Smooth muscle cell (in vitro differentiated cells): ENCODE data around the gene CNTNAP5. TPM values are rescaled to one million over a fixed set of nuclear protein-coding genes. Genes with fewer than 3 reads are reported as not detected.

Experiments
- DNase-seq: peaks from one replicate; lab custom pipeline; 2025; ENCODE audit not compliant: unreplicated experiment; lab: John Stamatoyannopoulos, UW
- H2AFZ ChIP-seq: fragments of 200-600 bp; sonication (generic); 2 replicates; pipeline ENCODE4 v1.6.0; 2016; ENCODE audit warnings: antibody characterized with exemption, low read depth, mild to moderate bottlenecking
- H3F3A ChIP-seq: fragments of 200-600 bp; sonication (generic); 2 replicates; pipeline ENCODE4 v1.6.0; 2017; ENCODE audit warnings: antibody characterized with exemption, low read depth
- H3K27ac ChIP-seq: fragments of 200-600 bp; sonication (generic); 2 replicates; pipeline ENCODE4 v1.5.1; 2016; ENCODE audit warnings: low read depth, mild to moderate bottlenecking
- H3K27me3 ChIP-seq: fragments of 200-600 bp; sonication (generic); 2 replicates; pipeline ENCODE4 v1.6.1; 2016; ENCODE audit warnings: low read depth, mild to moderate bottlenecking
- H3K36me3 ChIP-seq: fragments of 200-600 bp; sonication (generic); 2 replicates; pipeline ENCODE4 v1.5.1; 2016; ENCODE audit warnings: low read depth
- H3K4me1 ChIP-seq: fragments of 200-600 bp; sonication (generic); 2 replicates; pipeline ENCODE4 v1.5.1; 2016; ENCODE audit warnings: low read depth
- H3K4me2 ChIP-seq: fragments of 200-600 bp; sonication (generic); 2 replicates; pipeline ENCODE4 v1.6.0; 2016; ENCODE audit warnings: mild to moderate bottlenecking
- H3K4me3 ChIP-seq: fragments of 200-600 bp; sonication (generic); 2 replicates; pipeline ENCODE4 v1.5.1; 2016; ENCODE audit warnings: mild to moderate bottlenecking
- H3K79me2 ChIP-seq: fragments of 200-600 bp; sonication (generic); 2 replicates; pipeline ENCODE4 v1.6.0; 2016; ENCODE audit warnings: low read depth, mild to moderate bottlenecking
- H3K9ac ChIP-seq: fragments of 200-600 bp; sonication (generic); 2 replicates; pipeline ENCODE4 v1.6.0; 2016; ENCODE audit warnings: low read depth
- H3K9me3 ChIP-seq: fragments of 200-600 bp; sonication (generic); replicated peaks from 2 replicates; pipeline ENCODE4 v1.5.1; 2016; ENCODE audit warnings: low read depth
- H4K20me1 ChIP-seq: fragments of 200-600 bp; sonication (generic); 2 replicates; pipeline ENCODE4 v1.6.0; 2016; ENCODE audit warnings: low read depth
- WGBS: methylation state at CpG from one replicate; pipeline ENCODE4 v1.1.7; 2016; ENCODE audit warnings: low lambda C conversion rate; 5-methylcytosine and 5-hydroxymethylcytosine counted together
- polyA plus RNA-seq: library from polyadenylated mRNA; unstranded; fragments of >200 nt; fragmentation: Nextera tagmentation; extraction: Ambion mirVana; gene quantifications from 2 replicates; pipeline ENCODE4 v1.2.1, GENCODE V29; 2016
- total RNA-seq: library from RNA; depleted of rRNA; stranded (reverse); fragments of >200 nt; gene quantifications from 2 replicates; pipeline ENCODE4 v1.2.3, GENCODE V29; 2014
- TF ChIP-seq, protein P1 (sequence below): fragments of 200-600 bp; sonication (generic); IDR thresholded peaks from 2 replicates; pipeline ENCODE4 v1.5.1; 2017; ENCODE audit warnings: borderline replicate concordance, mild to moderate bottlenecking, antibody characterized with exemption; ENCODE audit not compliant: insufficient read depth, poor library complexity, severe bottlenecking

Gene CNTNAP5
- total and polyA plus RNA-seq, 2 experiments from 2014 or later: not detected

DNA sequence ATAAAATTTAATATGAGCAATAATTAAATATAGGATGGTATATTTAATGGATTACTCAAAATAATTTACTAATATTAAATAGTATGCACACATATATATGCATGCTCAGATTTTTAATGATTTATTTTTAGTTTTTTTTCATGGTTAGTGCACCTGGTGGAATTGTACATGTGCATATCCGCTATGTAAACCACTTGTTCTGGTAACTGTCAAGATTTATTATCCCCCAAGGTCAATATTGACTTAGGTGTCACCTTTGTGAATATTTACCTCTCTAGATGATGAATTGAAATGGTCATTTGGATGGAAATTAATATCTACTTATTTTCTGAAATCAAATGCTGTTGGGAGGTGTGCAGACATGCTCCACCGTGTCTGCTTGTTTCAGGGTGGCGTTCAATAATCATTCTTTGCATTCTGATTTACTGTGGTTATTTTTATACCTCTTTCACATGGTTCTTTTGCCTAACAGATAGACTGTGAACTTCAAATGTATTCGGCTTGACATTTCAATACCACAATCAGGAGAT lies 14.7 kb downstream of the CNTNAP5 start:
- no peaks in the 10 kb centered on the region for H3F3A ChIP-seq
- 89% methylated on average over 4 of the region's 4 CpGs for WGBS
- H3K79me2 ChIP-seq: no peaks in the 10 kb centered on the region
- no peak overlapping the region for H3K4me3 ChIP-seq
- H3K27me3 ChIP-seq: no peaks in the 10 kb centered on the region
- no peaks in the 10 kb centered on the region for H3K36me3 ChIP-seq
- H4K20me1 ChIP-seq: no peaks in the 10 kb centered on the region
- H3K9ac ChIP-seq: no peak overlapping the region
- H3K9me3 ChIP-seq: no peaks in the 10 kb centered on the region
- TF ChIP-seq, protein P1, sequence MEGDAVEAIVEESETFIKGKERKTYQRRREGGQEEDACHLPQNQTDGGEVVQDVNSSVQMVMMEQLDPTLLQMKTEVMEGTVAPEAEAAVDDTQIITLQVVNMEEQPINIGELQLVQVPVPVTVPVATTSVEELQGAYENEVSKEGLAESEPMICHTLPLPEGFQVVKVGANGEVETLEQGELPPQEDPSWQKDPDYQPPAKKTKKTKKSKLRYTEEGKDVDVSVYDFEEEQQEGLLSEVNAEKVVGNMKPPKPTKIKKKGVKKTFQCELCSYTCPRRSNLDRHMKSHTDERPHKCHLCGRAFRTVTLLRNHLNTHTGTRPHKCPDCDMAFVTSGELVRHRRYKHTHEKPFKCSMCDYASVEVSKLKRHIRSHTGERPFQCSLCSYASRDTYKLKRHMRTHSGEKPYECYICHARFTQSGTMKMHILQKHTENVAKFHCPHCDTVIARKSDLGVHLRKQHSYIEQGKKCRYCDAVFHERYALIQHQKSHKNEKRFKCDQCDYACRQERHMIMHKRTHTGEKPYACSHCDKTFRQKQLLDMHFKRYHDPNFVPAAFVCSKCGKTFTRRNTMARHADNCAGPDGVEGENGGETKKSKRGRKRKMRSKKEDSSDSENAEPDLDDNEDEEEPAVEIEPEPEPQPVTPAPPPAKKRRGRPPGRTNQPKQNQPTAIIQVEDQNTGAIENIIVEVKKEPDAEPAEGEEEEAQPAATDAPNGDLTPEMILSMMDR: no peak
- H2AFZ ChIP-seq: no peak overlapping the region
- no peak overlapping the region for H3K27ac ChIP-seq
- DNase-seq: no peak
- no peak overlapping the region for H3K4me2 ChIP-seq
- H3K4me1 ChIP-seq: no peaks in the 10 kb centered on the region

GRCh38 chr2:124045894-124046293 lies 20.8 kb downstream of the CNTNAP5 start:
- Histone ChIP-seq H3K4me1 (no peaks in the 10 kb centered on the region), H3K27me3 (no peaks in the 10 kb centered on the region), H3K79me2 (no peaks in the 10 kb centered on the region), H3K27ac (no peak overlapping the region), H3F3A (no peaks in the 10 kb centered on the region), H3K36me3 (no peaks in the 10 kb centered on the region), H4K20me1 (no peaks in the 10 kb centered on the region), H2AFZ (no peak overlapping the region), H3K9ac (no peak overlapping the region), H3K4me2 (no peak overlapping the region), H3K4me3 (no peak overlapping the region), H3K9me3 (no peaks in the 10 kb centered on the region)
- 70% methylated on average over 2 of the region's 2 CpGs for WGBS
- TF ChIP-seq, protein P1: no peak
- DNase-seq: no peak

DNA sequence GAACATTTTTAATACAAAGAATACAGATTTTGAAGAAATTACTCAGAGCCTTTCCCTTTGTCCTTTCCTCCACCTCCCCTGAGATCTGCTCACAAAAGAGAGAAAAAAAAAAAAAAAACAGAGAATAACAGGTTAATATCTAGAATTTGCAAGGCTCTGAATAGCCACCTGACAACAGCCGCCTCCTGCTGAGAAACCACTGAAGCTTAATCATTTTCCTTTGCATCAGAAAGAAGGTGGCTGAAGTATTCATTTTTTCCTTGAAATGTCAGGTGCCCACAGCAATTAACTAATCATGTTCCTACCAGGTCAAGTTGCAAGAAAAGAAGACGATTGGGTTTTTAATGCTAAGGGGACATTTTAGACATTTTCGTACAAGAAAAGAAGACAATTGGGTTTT lies 21.2 kb downstream of the CNTNAP5 start:
- WGBS: 65% methylated on average over 3 of the region's 3 CpGs
- no peak overlapping the region for H3K4me2 ChIP-seq
- TF ChIP-seq, protein P1: no peak
- H2AFZ ChIP-seq: no peak overlapping the region
- no peak overlapping the region for H3K9ac ChIP-seq
- H3F3A ChIP-seq: no peaks in the 10 kb centered on the region
- no peaks in the 10 kb centered on the region for H3K36me3 ChIP-seq
- no peaks in the 10 kb centered on the region for H3K79me2 ChIP-seq
- H3K4me1 ChIP-seq: no peaks in the 10 kb centered on the region
- no peak overlapping the region for H3K4me3 ChIP-seq
- DNase-seq: no peak
- H3K9me3 ChIP-seq: no peaks in the 10 kb centered on the region
- no peak overlapping the region for H3K27ac ChIP-seq
- H4K20me1 ChIP-seq: no peaks in the 10 kb centered on the region
- H3K27me3 ChIP-seq: no peaks in the 10 kb centered on the region

DNA sequence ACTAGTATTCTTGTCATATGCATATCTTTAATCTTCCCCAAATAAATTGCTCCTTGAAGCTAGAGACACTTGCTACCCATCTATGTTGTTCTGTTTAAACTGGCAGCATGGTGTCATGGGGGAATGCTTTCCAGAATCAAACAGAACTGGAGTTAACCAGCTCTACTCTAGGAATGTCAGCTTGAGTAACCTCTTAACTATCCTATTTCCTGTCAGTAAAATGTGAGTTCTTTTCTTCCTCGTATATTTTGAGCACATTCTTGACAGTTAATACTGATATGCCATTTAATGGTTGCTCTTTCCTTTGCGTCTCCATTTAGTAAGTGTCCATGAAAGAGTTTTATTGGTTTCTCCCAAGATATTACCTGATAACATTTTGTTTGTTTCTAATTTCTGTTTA lies 23.0 kb downstream of the CNTNAP5 start:
- Histone ChIP-seq H3K79me2 (no peaks in the 10 kb centered on the region), H2AFZ (no peak overlapping the region), H4K20me1 (no peaks in the 10 kb centered on the region), H3K36me3 (no peaks in the 10 kb centered on the region), H3K9ac (no peak overlapping the region), H3K4me1 (no peaks in the 10 kb centered on the region), H3K4me3 (no peak overlapping the region), H3K9me3 (no peaks in the 10 kb centered on the region), H3K27ac (no peak overlapping the region), H3K4me2 (no peak overlapping the region), H3K27me3 (no peaks in the 10 kb centered on the region), H3F3A (no peaks in the 10 kb centered on the region)
- DNase-seq: no peak
- TF ChIP-seq, protein P1: no peak
- 22% methylated on average over 2 of the region's 2 CpGs for WGBS
